Hepatocyte (in vitro differentiated cells): Measurements from ENCODE around the gene IMPACT.

Experiments used
- CTCF ChIP-seq: fragments of 200-600 bp; sonication (generic); IDR thresholded peaks from 2 replicates; pipeline ENCODE4 v1.5.1; 2016; ENCODE audit warnings: antibody characterized with exemption, mild to moderate bottlenecking; ENCODE audit not compliant: poor library complexity
- EZH2 ChIP-seq: fragments of 200-600 bp; sonication (generic); IDR thresholded peaks from 2 replicates; pipeline ENCODE4 v1.6.1; 2016; ENCODE audit warnings: antibody characterized with exemption, mild to moderate bottlenecking, borderline replicate concordance
- EZH2phosphoT487 ChIP-seq: fragments of 200-600 bp; sonication (generic); IDR thresholded peaks from one replicate; pipeline ENCODE4 v1.6.1; 2018; ENCODE audit warnings: antibody characterized with exemption, mild to moderate bottlenecking, low read depth, moderate library complexity; ENCODE audit not compliant: unreplicated experiment, severe bottlenecking

- TF ChIP-seq CTCF (no peak), EZH2phosphoT487 (no peak), EZH2 (no peak)
Measured at GRCh38 chr18:24380163-24380747, 46.2 kb upstream of the IMPACT start.
